CD4-positive, alpha-beta T cell treated with Interferon gamma for 1 hour (primary cell): Measurements from ENCODE around the gene CLOCK.
"Not testable (repeated sequence)": the region's sequence is repeated elsewhere in the genome, so short reads cannot be mapped to it uniquely, and the experiment has no call there.

Experiments used
- DNase-seq: peaks from one replicate; pipeline ENCODE4 v3.0.0-alpha.2; 2020

CLOCK gene, protein sequence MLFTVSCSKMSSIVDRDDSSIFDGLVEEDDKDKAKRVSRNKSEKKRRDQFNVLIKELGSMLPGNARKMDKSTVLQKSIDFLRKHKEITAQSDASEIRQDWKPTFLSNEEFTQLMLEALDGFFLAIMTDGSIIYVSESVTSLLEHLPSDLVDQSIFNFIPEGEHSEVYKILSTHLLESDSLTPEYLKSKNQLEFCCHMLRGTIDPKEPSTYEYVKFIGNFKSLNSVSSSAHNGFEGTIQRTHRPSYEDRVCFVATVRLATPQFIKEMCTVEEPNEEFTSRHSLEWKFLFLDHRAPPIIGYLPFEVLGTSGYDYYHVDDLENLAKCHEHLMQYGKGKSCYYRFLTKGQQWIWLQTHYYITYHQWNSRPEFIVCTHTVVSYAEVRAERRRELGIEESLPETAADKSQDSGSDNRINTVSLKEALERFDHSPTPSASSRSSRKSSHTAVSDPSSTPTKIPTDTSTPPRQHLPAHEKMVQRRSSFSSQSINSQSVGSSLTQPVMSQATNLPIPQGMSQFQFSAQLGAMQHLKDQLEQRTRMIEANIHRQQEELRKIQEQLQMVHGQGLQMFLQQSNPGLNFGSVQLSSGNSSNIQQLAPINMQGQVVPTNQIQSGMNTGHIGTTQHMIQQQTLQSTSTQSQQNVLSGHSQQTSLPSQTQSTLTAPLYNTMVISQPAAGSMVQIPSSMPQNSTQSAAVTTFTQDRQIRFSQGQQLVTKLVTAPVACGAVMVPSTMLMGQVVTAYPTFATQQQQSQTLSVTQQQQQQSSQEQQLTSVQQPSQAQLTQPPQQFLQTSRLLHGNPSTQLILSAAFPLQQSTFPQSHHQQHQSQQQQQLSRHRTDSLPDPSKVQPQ

DNA sequence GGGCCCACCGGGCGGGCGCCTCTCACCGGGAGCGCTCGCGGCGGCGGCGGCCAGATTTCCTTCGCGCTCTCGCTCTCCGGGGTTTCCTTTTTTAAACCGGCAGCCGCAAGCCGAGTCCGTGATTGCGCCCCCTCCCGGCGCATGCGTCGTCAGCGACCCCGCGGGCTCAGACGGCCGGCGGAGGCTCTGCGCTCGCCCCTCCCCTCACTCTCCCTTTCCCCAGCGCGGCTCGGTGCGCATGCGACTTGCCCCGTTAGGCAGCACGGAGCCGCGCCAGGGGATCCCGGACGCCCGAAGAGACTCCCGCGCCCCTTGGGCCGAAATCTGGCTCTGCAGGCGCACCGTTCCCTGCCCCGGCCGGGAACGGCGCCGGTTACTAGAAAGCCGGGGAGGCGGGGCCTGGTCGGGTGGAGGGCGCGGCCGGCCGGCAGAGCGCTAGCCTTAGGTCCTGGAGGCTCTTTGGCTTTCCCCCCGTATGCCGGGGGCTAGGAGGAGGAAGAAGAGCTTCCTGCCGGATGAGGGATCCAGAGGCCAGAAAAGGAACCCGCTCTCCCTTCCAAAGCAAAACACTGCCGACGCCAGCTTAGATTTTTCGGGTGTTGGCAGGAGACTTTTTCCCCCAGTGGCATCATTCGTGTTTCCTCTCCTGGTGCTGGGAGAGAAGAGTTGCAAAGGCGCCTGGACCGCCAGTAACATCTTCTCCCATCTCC is at the start of gene CLOCK:
Gene CLOCK (minus strand): TSS at position 154 of the 710 bp plus-strand sequence. CDS start 64,124 bp downstream, outside the sequence.
- DNase-seq: peak; percentile 86

DNA sequence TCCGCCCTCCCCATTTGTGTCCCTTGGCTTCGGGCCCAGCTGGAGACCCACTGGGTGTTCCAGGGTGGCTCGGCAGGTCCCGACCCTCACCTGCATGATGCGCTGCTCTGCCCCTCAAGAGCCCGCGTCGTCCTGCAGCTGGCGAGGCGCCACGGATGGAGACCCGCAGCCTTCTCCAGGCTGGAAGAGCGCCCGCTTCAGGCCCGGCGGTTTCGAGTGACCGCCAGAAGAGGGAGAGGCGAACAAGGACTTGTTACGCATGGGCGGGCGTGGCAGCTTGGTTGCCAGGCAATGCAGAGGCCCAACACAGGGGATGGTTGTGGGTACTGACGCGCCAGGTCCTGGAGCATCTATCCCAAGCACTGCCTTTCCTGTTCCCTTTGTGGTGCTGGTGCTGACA is 45.3 kb upstream of the CLOCK start, which contains the start of gene PDCL2:
Gene PDCL2 (minus strand): TSS at position 232 of the 400 bp plus-strand sequence. CDS start 136 bp downstream, at position 96.
- no peak for DNase-seq

DNA sequence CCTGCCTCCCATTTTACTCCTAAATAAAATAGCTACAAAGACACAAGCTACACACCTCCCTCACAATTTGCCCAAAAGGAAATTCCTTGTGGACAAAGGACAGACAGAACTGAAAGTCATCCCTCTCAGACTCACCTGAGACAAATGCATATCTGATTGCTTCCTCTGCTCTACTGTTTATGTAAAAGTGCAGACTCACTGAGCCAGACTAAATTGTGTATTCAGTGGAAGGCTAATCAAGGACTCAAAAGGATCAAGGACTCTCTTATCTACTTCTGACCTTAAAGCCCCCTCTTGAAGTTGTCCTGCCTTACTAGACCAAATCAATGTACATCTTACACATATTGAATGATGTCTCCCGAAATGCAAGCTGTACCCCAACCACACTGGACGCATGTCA is 41.5 kb upstream of the CLOCK start:
- DNase-seq: no peak

DNA sequence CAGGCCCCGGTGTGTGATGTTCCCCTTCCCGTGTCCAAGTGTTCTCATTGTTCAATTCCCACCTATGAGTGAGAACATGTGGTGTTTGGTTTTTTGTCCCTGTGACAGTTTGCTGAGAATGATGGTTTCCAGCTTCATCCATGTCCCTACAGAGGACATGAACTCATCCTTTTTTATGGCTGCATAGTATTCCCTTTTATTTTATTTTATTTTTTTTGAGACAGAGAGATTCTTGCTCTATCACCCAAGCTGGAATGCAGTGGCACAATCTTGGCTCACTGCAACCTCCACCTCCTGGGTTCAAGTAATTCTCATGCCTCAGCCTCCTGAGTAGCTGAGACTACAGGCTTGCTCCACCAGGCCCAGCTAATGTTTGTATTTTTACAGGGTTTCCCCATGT is 36.1 kb upstream of the CLOCK start:
- not testable (repeated sequence) for DNase-seq

DNA sequence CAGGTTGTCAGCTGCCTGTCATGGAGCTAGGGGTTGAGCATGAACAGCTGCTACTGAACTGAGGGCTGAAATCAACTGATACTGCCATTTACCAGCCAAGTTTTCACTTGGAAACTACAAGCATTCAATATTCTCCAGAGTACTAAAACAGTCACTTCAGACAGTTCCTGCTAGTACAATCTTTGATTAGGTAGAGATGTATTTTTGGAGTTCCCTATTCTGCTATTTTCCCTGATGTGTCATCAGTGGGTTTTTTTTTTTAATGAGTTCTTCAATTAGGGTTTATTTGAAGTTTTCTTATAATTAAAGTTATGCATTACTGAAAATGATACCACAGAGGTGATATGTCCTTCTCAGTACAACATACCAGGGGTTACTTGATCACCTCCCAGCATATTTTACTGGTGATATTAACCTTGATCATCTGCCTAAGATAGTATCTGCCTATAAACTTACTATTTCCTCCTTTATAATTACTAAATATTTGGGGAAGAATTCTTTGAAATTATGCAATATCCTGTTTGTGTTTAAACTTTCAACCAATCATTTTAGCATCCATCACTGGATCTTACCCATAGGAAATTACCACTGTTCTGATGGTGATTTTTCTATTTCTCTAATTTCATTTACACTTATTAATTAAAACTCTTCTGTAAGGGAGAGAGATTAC is 31.8 kb upstream of the CLOCK start:
- no peak for DNase-seq

DNA sequence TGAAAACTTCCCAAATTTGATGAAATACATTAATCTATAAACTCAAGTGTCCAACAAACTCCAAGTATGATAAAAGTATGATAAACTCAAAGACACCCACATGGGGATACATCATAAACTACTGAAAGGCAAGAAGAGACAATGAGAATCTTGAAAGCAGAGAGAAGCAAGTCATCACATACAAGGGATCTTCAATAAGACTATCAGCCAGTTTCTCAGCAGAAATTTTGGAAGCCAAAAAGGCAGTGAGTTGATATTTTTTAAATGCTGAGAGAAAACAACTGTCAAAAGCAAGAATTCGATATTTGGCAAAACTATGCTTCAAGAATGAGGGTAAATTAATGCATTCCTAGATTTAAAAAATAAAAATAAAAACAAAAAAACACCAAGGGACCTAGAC is 28.8 kb upstream of the CLOCK start:
- no peak for DNase-seq

DNA sequence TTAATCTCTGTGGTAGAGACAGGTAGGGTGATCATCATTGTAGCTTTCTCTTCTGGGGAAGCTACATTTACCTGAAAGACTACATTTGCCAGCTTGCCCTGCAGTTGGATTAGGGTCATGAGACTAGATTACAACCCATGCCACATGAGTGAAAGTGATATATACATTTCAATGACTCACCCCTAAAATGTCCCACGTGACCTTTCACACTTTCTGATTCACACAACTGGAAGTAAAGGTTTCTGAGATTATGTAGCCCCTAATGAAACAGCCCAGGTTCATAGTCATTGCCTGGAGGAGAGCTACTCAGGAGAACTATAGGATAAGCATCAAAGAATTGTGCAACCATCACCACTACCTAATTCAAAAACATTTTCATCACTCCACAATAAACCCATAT is 27.5 kb upstream of the CLOCK start:
- no peak for DNase-seq

DNA sequence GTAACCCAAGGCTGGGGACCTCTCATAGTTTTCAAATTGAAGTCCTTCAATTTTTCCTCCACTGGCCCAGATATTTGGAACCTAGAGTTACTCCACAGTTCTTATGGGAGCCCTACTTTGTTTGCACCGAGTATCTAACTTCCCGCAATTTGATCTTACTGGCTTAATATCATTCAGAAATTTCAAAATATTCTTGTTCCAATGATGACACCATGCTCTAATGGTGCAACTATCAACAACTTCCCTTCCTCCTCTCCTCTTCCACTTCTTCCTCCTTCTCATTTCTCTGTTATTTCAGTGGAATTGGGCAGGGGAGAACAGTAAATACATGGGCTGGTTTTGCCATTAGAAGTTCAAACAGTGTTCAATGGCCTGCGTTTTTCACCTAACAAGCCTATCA is 25.1 kb upstream of the CLOCK start:
- DNase-seq: no peak

DNA sequence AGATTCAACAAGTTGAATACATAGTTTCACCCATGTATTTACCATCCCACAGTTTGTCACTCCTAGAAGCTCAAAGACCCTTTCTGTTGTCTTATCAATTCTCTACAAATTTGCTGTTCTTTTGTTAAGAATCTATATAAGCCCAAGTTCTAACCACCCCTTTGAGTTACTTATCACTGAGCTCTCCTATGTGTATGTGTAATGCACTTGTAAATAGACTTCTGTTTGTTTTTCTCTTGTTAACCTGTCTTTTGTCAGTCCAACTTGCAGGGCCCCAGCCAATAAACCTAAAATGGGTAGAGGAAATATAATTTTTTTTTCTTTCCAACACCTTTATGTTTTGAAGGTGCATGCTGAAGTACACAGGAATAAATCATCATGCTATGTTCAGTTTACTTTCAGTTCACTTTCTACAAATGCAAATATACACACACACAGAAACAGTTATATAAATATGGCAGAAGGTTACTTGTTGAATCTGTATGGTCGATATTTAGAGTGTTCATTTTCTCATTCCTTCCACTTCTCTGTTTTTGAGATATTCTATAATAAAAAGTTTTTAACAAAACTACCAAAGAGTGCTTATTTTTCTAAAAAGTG is 22.3 kb upstream of the CLOCK start:
- no peak for DNase-seq

DNA sequence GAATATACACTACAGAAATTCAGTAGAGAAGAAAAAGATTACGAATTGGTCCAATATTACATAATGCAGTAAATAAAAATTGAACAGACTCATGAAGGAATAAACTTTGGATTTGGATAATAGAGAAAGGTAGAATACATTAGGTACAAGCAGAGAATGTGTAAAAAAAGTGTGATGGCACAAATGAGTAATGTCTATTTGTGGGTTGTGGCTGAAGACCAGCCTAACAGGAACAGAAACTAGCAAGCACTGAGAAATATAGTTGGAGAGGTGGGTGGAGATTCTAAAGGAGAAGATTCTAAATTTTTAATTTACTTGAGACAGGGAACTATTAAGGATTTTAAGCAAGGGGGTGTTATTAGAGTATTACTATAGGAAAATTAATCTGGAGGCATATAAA is 15.2 kb upstream of the CLOCK start:
- no peak for DNase-seq

DNA sequence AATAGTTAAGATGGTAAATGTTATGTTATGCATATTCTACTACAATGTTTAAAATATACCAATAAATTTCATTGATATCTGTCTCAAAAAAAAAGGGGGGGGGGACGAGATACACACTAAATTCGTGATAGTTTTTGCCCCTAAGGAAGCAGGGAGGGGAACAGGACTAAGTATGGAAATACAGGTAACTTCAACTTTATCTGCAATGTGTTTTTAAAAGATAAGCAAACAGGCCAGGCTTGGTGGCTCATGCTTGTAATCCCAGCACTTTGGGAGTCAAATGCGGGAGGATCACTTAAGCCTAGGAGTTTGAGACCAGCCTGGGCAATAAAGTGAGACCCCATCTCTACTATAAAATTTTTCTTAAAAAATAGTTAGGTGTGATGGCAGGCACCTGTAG is 13.4 kb upstream of the CLOCK start:
- DNase-seq: no peak

DNA sequence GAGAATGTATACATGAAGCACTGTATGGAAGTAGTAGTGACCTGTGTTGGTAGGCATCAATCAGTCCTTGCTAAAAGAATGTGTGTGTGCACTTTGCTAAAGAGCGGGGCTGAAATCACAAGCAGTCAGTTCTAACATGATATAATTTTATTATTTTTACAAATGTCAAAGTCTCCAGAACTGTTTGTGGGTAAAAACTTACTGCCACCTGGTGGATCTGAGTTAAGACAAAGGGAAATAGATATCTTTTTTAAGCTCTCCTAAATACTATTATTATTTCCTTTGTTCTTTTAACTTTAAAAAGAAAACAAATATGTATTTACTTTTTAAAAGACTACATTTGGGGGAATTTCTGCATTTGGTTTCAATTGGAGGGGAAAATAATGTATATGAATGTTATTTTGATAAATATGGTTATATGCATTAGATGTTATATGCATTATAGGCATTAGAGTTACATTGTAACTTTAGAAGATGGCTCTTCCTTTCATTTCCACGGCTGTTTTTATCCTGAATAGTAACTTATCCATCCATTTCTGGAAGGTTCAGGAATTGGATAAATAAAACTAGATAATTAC is 7.8 kb upstream of the CLOCK start:
- DNase-seq: no peak

DNA sequence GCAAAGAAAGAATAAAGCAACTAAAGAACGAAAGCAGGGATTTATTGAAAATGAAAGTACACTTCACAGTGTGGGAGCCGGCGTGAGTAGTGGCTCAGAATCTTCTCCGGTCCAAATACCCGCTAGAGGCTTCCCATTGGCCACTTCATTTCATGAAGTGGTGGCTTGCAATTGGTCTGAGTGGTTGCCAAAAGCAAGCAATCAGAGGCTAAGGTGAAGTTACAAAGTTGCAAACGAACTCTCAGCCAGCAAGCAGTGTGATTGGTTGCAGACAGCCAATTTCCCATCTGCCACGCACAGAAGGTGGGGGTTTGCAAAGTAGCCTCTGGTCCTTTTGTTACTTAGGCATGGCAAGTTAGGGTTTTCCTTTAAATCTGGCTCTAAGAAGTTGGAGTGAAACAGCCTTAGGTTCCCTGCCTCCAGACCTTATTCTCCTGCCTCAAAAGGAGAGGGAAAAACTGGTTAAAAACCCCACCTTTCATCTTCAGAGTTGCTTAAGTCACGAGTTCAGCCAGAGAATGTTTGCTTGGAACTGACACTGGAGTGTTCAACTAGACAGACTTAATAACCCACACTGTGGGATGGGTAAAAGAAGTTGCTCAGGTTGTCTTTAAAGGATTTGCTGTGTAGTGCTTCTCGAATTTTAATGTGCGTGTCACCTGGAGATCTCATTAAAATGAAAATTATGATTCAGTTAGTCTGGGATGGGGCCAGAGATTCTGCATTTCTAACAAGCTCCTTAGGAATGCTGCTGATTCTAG is 6.9 kb upstream of the CLOCK start:
- DNase-seq: peak; percentile 31

DNA sequence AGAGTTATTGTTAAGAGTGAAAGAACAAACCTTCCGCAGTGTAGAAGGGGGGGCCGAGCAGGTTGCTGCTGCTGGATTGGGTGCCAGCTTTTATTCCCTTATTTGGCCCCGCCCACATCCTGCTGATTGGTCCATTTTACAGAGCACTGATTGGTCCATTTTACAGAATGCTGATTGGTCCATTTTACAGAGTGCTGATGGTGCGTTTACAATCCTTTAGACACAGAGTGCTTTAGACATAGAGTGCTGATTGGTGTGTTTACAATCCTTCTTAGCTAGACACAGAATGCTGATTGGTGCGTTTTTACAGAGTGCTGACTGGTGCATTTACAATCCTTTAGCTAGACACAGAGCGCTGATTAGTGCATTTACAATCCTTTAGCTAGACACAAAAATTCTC is 5.3 kb upstream of the CLOCK start:
- DNase-seq: not testable (repeated sequence)

DNA sequence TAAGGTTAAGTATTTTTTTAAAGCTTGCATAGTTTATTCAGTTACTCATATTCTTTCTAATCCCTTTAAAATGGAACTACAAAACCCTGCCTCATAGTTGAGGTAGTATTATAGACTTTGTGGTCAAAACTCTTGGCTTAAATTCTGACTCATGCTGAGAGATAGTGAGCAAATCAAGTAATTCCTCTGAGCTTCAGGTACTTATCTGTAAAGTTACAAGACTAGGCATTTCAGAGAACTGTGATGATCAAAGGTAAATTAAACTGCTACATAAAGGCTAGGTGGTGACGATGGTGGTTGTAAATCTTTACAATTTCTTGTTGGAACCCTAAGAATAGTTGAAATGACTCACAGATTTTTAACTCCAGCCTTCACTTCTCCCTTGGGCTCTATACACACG is 3.2 kb upstream of the CLOCK start:
- DNase-seq: no peak

DNA sequence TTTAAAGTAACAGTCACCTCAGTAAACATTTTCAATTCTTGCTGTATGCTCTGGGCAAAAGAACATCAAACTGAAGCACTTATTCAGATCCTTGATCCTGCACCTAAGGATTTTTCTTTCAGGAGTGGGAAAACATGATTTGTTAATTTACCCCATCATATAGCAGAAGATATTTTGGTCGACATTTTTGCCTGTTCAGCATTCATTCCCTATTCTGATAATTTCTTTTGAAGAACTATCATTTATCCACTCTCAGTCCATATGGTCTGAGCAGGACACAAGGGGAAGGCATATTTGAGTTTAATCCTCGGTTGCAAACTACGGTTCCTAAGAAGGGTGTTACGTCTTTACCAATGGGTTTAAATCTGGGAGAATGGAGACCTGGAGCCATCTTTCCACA is 1.2 kb upstream of the CLOCK start:
- DNase-seq: no peak

DNA sequence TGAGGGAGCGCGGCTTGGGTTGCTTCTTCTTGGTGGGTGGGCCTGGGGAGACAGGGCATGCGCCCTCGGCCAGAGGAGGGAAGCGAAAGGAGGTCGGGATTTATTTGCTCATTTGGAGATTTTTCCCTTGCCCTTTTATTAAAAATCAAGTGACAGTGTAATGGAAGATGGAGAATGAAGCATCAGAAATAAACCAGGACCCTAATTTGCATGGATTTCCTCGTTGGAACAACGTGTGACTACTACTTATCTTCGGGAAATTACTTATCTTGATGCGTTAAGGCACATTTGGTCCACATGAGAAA is 709 bp upstream of the CLOCK start:
- DNase-seq: no peak

DNA sequence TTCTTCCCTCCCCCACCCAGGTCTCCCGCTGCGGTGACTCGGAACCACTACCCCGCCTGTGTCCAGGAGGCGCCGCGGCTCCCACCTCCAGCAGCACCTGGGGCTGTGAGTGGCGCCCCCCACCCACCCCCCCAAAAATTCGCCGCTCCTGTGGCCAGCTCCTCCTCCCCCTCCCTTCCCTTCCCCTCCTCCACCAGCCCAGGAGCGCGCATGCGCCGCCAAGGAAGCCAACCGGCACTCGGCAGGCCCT is 278 bp downstream of the CLOCK start:
- DNase-seq: no peak

DNA sequence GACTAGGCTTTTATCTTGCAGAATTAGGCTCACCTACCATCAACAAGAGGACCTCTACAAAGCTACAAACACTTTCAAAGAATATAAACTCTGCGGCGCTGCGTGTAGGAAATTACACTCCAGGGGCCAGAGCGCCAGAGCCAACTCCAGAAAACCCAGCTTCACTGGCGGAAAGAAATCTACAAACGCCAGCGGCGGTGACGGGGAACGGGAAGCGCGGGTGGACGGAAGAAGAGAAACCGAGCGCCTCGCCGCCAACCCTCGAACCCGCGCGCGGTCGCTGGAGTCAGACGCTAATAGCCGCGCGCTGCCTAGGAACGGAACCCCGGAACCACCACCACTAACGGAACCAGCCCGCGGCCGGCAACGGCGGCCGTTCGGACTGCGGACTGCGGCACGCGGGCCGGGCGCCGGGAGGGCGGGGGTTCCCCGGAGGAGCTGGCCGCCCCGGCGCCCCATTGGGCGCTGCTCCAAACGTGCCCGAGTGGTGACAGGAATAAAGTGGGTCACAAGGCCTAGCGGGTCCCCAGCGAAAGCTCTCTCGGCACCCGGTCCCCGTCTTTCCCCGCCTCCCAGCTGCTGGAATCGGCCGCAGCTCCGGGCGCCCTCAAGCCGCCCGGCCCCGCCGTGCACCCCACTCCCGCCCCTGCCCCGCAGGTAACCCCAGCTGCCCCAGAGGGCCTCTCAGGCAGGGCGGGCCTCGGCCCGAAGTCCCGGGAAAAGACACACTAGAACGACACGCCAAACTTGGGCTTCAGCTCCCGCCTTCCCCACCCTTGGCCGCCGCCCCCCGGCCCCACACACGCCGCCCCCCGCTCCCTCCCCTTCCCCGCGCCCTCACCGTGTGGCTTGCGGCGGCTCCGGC is 836 bp downstream of the CLOCK start:
- DNase-seq: peak; percentile 68

DNA sequence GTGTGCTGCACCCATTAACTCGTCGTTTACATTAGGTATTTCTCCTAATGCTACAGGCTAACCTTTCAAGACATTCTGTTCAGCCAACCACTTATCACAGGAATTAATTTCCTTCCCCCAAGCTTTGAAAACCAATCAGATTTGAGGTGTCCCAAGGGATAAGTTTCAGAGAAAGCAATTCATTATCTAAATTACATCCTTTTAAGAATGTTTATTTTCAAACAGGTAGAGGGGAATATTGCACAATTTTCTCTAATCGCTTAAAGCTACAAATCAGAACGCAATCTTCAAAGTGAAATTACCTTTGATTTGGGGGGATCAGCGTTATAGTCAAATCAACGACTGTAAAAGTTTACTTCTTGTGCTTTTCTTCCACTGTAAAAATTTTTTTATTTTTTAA is 1.6 kb downstream of the CLOCK start:
- no peak for DNase-seq

DNA sequence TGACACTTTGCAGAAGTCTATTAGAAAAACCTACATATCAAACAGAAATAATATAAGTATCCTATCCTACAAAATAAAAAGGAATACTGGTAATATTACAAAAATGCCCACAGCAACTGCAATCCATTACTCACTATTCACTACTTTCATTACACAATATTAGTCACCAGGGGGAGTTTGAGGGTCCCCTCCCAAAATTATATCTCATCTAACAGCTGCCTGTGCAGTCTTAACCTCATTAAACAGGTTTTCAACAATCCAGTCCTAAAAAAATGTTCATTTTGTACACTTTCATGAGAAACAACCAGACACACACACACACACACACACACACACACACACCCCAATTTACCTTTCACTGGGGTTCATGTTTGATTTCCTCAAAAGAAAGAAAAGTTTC is 2.9 kb downstream of the CLOCK start:
- DNase-seq: no peak
